Esophagus squamous epithelium (tissue), 4 donors: ENCODE data around the gene FRMD6.
"Not testable (repeated sequence)": the region's sequence is repeated elsewhere in the genome, so short reads cannot be mapped to it uniquely, and the experiment has no call there.

Source experiments
- CTCF ChIP-seq, 6 experiments: fragments of 450-650 bp in 4 of 6; fragments of 200-600 bp in 2 of 6; sonication (generic) in 2 of 6; IDR thresholded peaks; one replicate each; pipeline ENCODE4 v1.5.1; 2016 to 2019; ENCODE audit warnings: antibody characterized with exemption in 6 of 6, mild to moderate bottlenecking in 4 of 6, moderate library complexity in 4 of 6
- POLR2A ChIP-seq, 4 donors: fragments of 450-650 bp; IDR thresholded peaks; one replicate each; pipeline ENCODE4 v1.6.1; 2017; ENCODE audit warnings: antibody characterized with exemption in 4 of 4, mild to moderate bottlenecking in 4 of 4, moderate library complexity in 3 of 4

GRCh38 chr14:51633298-51633697 lies 18.4 kb upstream of the FRMD6 start:
- not testable (repeated sequence) for TF ChIP-seq CTCF, POLR2A (IDR thresholded peaks at IDR 0.05)
